ENCODE data around the gene PSTPIP1.
"Not testable (repeated sequence)": the region's sequence is repeated elsewhere in the genome, so short reads cannot be mapped to it uniquely, and the experiment has no call there.

The PSTPIP1 gene

GRCh38 chr15:76994971-76995945, at the start of gene PSTPIP1:
PSTPIP1 (plus strand) TSS chr15:76995126; CDS start chr15:76995574, 448 bp downstream.
- Mint-ChIP-seq H3K4me3 (peak within 1 kb of the TSS; percentile 96), H3K27me3 (no peaks in the 10 kb centered on the region), H3K27ac (ENCODE audit: low read depth) (peak within 1 kb of the TSS; percentile 92), H3K36me3 (ENCODE audit: insufficient read depth) (peaks cover 18% of the 10 kb centered on the region), H3K9me3 (no peaks in the 10 kb centered on the region), H3K4me1 (peaks cover 69% of the 10 kb centered on the region)
- DNase-seq (ENCODE audit: low spot score in 2 of 2) (peak; percentile 47 to 56), ATAC-seq (replicated peaks; ENCODE audit: extremely low read depth, poor library complexity, severe bottlenecking) (peak; percentile 72)

DNA sequence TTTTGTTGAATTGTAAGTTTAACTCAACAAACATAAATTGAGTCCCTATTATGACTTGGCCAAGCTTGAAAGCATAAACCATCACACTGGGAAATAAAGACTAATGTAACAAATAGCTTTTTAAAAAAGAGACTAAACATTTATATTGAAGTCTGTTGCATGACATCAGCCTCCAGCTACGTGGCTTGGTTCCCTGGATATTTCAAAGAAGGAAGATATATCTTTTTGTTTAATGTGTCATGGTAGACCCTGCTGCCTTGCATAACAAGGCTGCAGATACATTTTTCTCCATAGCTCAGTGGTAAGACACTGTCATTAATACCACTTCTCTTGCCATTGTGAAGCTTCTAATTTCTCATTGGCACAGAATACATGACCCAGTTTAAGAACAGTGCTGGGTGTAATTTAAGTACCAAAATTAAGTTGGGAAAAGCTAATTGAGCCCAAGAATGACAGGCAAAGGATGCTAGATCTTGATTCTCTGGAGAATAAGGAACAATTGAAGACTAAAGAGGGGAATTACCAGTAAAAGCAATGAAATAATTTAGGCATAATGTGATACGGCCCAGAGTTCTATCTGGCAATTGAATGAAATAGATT, 49.3 kb upstream of the PSTPIP1 start:
- no peaks in the 10 kb centered on the region for H3K27me3 Mint-ChIP-seq
- no peak overlapping the region for H3K4me3 Mint-ChIP-seq
- H3K4me1 Mint-ChIP-seq = peaks cover 12% of the 10 kb centered on the region
- peak overlapping the region; percentile 13 for H3K27ac Mint-ChIP-seq (ENCODE audit: low read depth)
- DNase-seq (ENCODE audit: low spot score in 2 of 2) (no peak), ATAC-seq (replicated peaks; ENCODE audit: extremely low read depth, poor library complexity, severe bottlenecking) (no peak)
- H3K36me3 Mint-ChIP-seq (ENCODE audit: insufficient read depth) = peaks cover 24% of the 10 kb centered on the region
- H3K9me3 Mint-ChIP-seq = no peaks in the 10 kb centered on the region

GRCh38 chr15:76947454-76947853, 47.5 kb upstream of the PSTPIP1 start:
- Mint-ChIP-seq H3K9me3 (no peaks in the 10 kb centered on the region), H3K4me1 (peaks cover 12% of the 10 kb centered on the region), H3K36me3 (ENCODE audit: insufficient read depth) (peaks cover 25% of the 10 kb centered on the region), H3K27me3 (no peaks in the 10 kb centered on the region), H3K27ac (ENCODE audit: low read depth) (peak overlapping the region; percentile 1), H3K4me3 (no peak overlapping the region)
- ATAC-seq (replicated peaks; ENCODE audit: extremely low read depth, poor library complexity, severe bottlenecking) (no peak), DNase-seq (ENCODE audit: low spot score in 2 of 2) (no peak)

DNA sequence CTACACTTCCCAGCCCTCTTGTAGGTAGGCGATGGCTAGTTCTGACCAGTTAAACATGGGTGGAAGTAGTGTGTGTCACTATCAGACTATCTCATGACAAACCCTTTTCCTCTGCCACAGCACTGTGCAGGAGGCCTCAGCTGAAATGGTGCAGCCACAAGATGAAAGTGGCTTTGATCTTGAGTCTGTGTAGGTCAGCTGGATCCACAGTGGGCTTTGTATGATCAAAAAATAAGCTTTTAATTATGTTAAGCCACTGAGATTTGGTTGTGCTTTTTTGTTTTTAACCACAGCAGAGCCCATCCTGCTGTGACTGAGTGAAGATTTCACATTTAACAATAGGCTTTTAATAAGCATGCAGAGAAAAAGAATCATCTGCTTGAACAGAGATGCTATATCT, 43.7 kb upstream of the PSTPIP1 start:
- H3K27ac Mint-ChIP-seq (ENCODE audit: low read depth) = no peak overlapping the region
- no peaks in the 10 kb centered on the region for H3K27me3 Mint-ChIP-seq
- peaks cover 6% of the 10 kb centered on the region for H3K4me1 Mint-ChIP-seq
- H3K36me3 Mint-ChIP-seq (ENCODE audit: insufficient read depth) = peaks cover 21% of the 10 kb centered on the region
- H3K9me3 Mint-ChIP-seq = no peaks in the 10 kb centered on the region
- no peak for ATAC-seq (replicated peaks; ENCODE audit: extremely low read depth, poor library complexity, severe bottlenecking)
- no peak overlapping the region for H3K4me3 Mint-ChIP-seq
- DNase-seq (ENCODE audit: low spot score in 2 of 2) = no peak

GRCh38 chr15:76953913-76954312, 41.0 kb upstream of the PSTPIP1 start:
- Mint-ChIP-seq H3K9me3 (no peaks in the 10 kb centered on the region), H3K4me1 (no peaks in the 10 kb centered on the region), H3K36me3 (ENCODE audit: insufficient read depth) (peaks cover 9% of the 10 kb centered on the region), H3K27me3 (no peaks in the 10 kb centered on the region), H3K4me3 (no peak overlapping the region), H3K27ac (ENCODE audit: low read depth) (no peak overlapping the region)
- DNase-seq (ENCODE audit: low spot score in 2 of 2) (no peak), ATAC-seq (replicated peaks; ENCODE audit: extremely low read depth, poor library complexity, severe bottlenecking) (no peak)

DNA sequence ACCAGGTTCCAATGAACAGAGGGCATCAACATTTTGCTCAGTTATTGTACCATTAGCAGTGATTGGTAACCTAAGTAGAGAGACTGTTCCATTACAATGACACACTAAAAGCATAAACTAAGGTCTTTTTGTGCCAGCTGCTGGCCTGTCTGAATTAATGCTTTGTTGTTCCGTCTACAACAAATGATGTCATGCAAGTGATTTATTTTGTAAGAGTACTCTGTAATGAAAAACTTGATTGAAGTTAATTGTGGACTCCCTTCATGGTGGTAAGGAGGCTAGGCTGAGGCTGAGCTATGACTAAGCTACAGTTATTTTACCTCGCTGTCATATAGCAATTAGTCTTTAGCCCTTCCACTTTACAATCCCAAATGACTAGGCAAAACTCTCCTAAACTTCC, 40.2 kb upstream of the PSTPIP1 start:
- ATAC-seq (replicated peaks; ENCODE audit: extremely low read depth, poor library complexity, severe bottlenecking) (no peak), DNase-seq (ENCODE audit: low spot score in 2 of 2) (no peak)
- Mint-ChIP-seq H3K4me1 (no peaks in the 10 kb centered on the region), H3K4me3 (no peak overlapping the region), H3K27me3 (no peaks in the 10 kb centered on the region), H3K36me3 (ENCODE audit: insufficient read depth) (peaks cover 9% of the 10 kb centered on the region), H3K27ac (ENCODE audit: low read depth) (no peak overlapping the region), H3K9me3 (no peaks in the 10 kb centered on the region)

DNA sequence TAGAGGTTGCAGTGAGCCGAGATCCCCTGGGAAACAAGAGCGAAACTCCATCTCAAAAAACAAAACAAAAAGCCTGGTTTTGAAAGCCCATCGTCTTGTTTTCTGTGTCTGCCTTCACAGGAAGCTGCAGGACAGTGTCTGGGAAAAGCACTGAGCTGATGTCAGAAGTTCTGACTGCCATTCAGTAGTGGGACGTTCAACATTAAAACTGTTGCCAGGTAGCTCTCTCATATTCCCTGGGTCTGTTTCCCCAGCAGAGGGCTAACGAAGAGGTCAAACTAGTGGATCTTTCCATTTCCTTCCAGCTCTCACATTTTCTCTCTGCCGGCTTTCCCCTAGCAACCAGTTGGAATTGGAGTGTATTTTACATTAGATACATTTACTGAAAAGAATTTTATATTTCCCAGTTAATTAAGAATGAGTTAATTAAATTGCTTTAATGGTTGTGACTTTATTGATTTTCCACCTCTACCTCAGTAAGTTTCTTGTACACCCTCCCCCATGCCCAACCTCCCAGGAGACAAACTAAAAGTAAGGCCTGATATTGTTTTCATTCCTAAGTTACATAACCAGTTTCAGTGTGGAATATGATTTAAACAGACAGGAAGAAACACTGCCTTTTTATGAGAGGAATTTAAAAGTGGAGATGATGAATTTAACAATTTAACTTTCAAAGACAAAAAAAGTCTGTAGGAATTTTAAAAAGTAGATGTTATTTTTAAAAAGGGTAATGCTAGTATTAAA, 33.5 kb upstream of the PSTPIP1 start:
- DNase-seq (ENCODE audit: low spot score in 2 of 2) (no peak), ATAC-seq (replicated peaks; ENCODE audit: extremely low read depth, poor library complexity, severe bottlenecking) (no peak)
- no peaks in the 10 kb centered on the region for H3K9me3 Mint-ChIP-seq
- peaks cover 2% of the 10 kb centered on the region for H3K36me3 Mint-ChIP-seq (ENCODE audit: insufficient read depth)
- H3K4me1 Mint-ChIP-seq = no peaks in the 10 kb centered on the region
- H3K27me3 Mint-ChIP-seq = peaks cover 33% of the 10 kb centered on the region
- no peak overlapping the region for H3K27ac Mint-ChIP-seq (ENCODE audit: low read depth)
- no peak overlapping the region for H3K4me3 Mint-ChIP-seq

DNA sequence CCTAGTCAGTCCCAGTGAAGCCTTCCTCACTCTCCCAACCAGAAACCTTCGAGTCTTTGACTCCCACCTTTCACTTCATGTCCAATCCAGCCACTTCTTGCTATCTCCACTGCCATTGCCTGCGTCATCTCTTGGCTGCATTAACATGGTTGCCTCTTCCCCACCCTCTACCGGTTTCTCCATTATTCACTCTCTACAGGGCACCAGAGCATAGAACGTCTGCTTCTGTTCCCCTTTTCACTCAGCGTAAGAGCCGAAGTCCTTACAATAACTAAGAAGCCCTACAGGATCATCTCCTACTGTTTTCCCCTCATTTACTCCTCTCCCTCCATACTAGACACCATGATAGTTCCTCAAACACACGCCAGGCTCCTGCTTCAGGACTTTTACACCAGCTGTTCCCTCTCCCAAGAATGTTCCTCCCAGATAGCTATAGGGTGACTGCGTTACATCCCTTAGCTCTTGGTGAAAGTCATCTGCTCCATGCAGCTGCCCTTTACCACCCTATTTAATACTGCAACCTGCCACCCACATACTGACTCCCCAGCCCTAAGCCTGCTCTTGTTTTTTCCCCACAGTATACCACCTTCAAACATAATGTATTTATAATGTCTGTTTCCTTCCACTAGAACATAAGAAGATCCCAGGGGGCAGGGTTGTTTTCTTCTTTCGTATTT, 32.5 kb upstream of the PSTPIP1 start:
- peaks cover 33% of the 10 kb centered on the region for H3K27me3 Mint-ChIP-seq
- DNase-seq (ENCODE audit: low spot score in 2 of 2) = no peak
- H3K4me1 Mint-ChIP-seq = no peaks in the 10 kb centered on the region
- no peak for ATAC-seq (replicated peaks; ENCODE audit: extremely low read depth, poor library complexity, severe bottlenecking)
- H3K9me3 Mint-ChIP-seq = no peaks in the 10 kb centered on the region
- H3K27ac Mint-ChIP-seq (ENCODE audit: low read depth) = no peak overlapping the region
- peaks cover 2% of the 10 kb centered on the region for H3K36me3 Mint-ChIP-seq (ENCODE audit: insufficient read depth)
- no peak overlapping the region for H3K4me3 Mint-ChIP-seq

DNA sequence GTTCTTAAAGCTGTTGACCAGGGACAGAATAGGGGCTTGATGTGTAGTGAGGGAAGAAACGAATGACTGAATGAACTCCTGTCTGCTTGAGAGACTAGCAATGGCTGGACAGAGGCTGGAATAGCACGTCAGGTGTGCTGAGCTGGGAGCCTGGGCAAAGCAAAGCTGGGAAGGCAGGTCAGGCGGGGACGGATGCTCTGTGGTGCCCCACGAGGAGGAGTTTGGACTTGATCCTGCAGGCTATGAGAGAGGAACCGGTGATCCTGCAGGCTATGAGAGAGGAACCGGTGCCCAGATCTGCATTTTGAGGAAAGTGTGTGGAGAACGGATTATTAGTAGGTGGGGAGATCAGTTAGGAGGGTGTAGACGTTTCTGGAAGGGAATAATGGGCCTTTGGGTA, 31.3 kb upstream of the PSTPIP1 start:
- Mint-ChIP-seq H3K9me3 (no peaks in the 10 kb centered on the region), H3K36me3 (ENCODE audit: insufficient read depth) (peaks cover 2% of the 10 kb centered on the region), H3K4me1 (no peaks in the 10 kb centered on the region), H3K4me3 (no peak overlapping the region), H3K27me3 (peaks cover 33% of the 10 kb centered on the region), H3K27ac (ENCODE audit: low read depth) (no peak overlapping the region)
- no peak for ATAC-seq (replicated peaks; ENCODE audit: extremely low read depth, poor library complexity, severe bottlenecking)
- DNase-seq (ENCODE audit: low spot score in 2 of 2) = no peak

DNA sequence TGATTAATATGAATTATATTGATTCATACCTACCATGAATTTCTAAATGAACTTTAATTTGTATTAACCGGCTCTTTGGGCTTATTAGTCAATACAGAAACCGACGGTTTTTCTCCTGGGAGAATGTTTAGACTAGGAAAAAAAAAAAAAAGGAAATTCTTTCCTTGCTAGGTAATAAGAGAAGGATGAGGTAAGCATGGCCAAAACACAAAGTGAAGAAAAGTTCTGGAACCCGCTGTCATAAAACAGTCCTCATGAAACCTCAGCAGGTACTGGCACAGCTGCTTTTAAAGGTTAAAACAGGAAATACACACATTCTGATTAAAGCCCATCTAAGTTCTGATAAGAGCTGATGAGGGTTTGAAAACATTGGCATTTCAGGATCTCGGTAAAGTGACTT, 30.8 kb upstream of the PSTPIP1 start:
- ATAC-seq (replicated peaks; ENCODE audit: extremely low read depth, poor library complexity, severe bottlenecking) = no peak
- Mint-ChIP-seq H3K4me3 (no peak overlapping the region), H3K9me3 (no peaks in the 10 kb centered on the region), H3K4me1 (no peaks in the 10 kb centered on the region), H3K27me3 (peaks cover 33% of the 10 kb centered on the region), H3K27ac (ENCODE audit: low read depth) (no peak overlapping the region), H3K36me3 (ENCODE audit: insufficient read depth) (peaks cover 2% of the 10 kb centered on the region)
- DNase-seq (ENCODE audit: low spot score in 2 of 2) = no peak

DNA sequence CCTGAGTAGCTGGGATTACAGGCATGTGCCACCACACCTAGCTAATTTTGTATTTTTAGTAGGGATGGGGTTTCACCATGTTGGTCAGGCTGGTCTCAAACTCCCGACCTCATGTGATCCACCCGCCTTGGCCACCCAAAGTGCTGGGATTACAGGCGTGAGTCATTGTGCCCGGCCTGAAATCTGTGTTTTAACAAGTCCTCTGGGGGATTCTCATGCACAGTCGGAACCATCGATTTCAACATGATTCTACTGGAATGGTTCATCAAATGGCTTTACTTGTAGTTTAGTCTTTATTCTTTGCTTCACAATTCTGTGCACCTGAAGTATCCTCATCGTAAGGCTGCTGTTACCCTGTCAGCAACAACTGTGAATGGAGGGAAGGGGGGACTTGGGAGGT, 28.9 kb upstream of the PSTPIP1 start:
- H3K27me3 Mint-ChIP-seq = peaks cover 33% of the 10 kb centered on the region
- H3K36me3 Mint-ChIP-seq (ENCODE audit: insufficient read depth); H3K27ac Mint-ChIP-seq (ENCODE audit: low read depth); ATAC-seq (replicated peaks; ENCODE audit: extremely low read depth, poor library complexity, severe bottlenecking); DNase-seq (ENCODE audit: low spot score in 2 of 2); H3K4me1 Mint-ChIP-seq; H3K4me3 Mint-ChIP-seq; H3K9me3 Mint-ChIP-seq: not testable (repeated sequence)

DNA sequence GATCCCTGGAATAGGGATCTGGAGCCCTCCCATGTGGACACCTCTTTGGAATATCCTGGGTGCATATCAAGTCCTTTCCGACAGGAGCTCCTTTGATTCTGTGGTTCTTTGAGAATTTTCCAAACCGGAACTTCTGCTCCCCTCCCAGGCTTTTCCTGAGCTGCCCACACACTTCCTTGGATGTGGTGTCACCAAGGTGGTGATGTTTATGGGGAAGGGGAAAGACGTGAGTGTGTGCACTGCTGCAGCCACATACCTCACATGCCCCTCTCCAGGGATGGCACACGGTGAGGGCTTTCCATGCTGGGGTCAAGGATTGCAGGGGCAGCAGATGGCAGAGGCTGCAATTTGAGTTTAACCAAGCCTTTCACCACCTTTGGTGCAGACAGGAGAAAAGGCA, 27.9 kb upstream of the PSTPIP1 start:
- no peak overlapping the region for H3K27ac Mint-ChIP-seq (ENCODE audit: low read depth)
- H3K27me3 Mint-ChIP-seq = peaks cover 28% of the 10 kb centered on the region
- no peaks in the 10 kb centered on the region for H3K4me1 Mint-ChIP-seq
- no peak for DNase-seq (ENCODE audit: low spot score in 2 of 2)
- H3K9me3 Mint-ChIP-seq = no peaks in the 10 kb centered on the region
- no peak for ATAC-seq (replicated peaks; ENCODE audit: extremely low read depth, poor library complexity, severe bottlenecking)
- H3K4me3 Mint-ChIP-seq = no peak overlapping the region
- H3K36me3 Mint-ChIP-seq (ENCODE audit: insufficient read depth) = no peaks in the 10 kb centered on the region

Measured in central memory CD8-positive, alpha-beta T cell (primary cell).